NCI-H2196 treated with DMSO at 0.1 percent for 48 hours (cell line): ENCODE measurements around the gene METTL1.
A peak's percentile ranks its signal among the peaks of the same experiment; 100 is the strongest.

Experiments used
- DNase-seq: peaks from one replicate; lab custom pipeline; 2025; ENCODE audit not compliant: unreplicated experiment; lab: John Stamatoyannopoulos, UW

The METTL1 gene

DNA sequence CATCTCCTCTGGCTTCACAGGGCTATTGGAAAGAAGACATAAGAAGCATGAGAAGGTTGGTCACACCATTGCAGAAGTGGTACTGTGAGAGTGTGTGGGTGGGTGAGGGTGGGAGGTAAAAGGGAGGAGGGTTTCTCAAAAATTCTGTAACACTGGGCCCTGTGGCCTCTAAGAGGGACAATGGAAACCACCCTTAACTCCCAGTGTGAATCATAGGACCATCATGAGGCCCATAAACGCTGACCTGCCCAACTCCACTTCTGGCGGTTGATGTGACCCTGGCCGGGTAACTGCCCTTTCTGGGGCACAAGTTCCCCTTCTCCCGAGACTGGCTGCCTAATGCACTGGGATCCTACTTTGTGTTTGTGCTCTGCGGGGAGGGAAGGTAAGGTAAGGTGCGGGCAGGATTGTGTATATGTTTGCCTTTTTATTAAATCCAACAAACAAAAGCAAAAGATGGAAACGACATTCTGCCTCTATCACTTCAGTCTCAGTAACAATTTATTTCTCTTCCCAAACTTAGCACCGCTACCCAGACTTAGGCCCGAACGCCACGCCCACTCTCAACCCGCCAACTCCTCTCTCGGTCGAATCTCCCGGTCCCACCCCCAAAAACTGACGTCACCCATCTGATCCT lies 551 bp downstream of the METTL1 start:
- peak; percentile 80 for DNase-seq

DNA sequence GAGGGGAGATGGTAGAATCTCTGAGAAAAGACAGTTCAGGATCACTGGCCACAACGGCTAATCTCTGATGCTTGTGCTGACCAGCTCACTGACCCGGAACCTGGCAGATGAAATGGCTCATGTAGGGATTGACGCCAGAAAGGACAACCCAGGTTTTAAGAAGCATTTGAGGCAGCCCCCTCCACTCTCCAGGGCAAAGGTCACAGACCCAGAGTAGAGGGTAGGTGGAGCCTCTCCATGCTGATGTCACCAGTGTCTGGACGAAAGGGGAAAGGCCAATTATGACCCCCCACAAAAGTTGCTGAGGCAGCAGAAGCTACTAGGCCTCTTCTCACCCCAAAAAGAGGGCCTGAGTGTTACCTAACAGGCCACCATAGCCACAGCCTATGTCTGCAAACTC lies 1.2 kb downstream of the METTL1 start:
- no peak for DNase-seq

DNA sequence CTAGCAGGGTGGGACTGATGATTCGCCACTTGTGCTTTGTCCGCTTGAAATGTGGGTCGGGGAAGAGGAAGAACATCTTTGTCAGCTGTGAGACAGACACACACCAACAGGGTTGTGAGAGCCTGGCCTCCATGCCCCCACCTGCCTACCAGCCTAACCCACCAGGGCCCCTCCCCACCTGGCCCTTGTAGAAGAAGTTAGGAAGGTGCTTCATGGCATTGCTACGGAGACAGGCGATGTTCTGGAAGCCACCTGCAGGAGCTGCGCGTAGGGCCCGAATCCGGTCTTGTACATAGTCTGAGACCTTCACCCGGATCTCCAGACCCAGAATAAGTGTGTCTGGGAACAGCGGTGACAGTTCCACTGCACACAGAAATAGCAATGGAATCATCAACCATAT lies 2.3 kb downstream of the METTL1 start:
- no peak for DNase-seq

DNA sequence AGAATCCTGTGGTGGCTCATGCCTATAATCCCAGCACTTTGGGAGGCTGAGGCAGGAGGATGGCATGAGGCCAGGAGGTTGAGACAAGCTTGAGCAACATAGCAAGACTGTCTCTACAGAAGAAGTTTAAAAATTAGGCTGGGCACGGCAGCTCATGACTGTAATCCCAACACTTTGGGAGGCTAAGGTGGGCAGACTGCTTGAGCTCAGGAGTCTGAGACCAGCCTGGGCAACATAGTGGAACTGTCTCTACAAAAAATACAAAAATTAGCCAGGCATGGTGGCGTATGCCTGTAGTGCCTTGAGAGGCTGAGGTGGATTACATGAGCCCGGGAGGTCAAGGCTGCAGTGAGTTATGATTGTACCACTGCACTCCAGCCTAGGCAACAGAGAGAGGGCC lies 4.0 kb downstream of the METTL1 start:
- no peak for DNase-seq

GRCh38 chr12:57767305-57767698 lies 4.6 kb downstream of the METTL1 start:
- DNase-seq, result no peak

DNA sequence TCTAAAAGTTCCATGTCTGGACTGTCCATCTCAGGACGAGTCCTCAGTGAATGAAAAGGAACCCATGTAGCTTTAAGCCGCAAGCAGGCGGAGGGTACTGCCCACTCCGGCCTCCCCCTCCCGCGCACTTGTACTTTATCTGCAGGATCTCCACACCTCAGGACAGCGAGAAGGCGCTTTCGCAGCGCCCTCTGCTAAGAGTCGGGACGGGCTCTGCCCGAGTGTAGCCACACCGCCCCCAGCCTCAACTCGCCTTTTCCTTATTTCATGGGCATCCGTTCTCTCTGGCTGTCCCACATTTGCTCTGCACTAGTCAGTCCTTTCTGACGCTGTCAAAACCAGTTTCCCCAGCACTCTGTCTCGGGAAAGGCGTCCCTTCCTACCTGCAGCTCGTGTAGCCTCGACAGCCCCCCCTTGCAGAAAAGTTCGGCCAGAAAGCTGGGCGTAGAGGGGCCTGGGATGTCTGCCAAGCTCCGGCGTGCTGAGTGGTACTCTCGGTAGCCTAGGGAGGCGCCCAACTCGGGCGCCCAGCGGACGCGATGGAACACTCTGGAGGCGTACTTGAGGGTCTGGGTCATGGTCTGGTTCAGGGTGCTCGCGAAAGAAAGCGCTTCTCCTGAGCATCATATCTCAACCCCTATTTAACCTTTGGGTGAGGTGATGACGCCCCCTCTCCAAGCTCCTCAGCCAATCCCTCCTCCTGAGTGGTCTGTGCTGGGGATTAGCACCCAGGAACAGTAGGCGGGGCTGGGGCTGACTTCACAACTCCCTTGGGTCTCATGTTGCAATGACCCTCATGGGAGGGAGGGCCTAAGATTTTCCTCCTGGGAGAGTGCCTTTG lies 5.2 kb downstream of the METTL1 start, which contains the start of gene CYP27B1:
Gene CYP27B1 (minus strand): TSS at position 615 of the 841 bp plus-strand sequence. CDS start 37 bp downstream, at position 578.
- no peak for DNase-seq

GRCh38 chr12:57765698-57766463 lies 6.0 kb downstream of the METTL1 start:
- no peak for DNase-seq

DNA sequence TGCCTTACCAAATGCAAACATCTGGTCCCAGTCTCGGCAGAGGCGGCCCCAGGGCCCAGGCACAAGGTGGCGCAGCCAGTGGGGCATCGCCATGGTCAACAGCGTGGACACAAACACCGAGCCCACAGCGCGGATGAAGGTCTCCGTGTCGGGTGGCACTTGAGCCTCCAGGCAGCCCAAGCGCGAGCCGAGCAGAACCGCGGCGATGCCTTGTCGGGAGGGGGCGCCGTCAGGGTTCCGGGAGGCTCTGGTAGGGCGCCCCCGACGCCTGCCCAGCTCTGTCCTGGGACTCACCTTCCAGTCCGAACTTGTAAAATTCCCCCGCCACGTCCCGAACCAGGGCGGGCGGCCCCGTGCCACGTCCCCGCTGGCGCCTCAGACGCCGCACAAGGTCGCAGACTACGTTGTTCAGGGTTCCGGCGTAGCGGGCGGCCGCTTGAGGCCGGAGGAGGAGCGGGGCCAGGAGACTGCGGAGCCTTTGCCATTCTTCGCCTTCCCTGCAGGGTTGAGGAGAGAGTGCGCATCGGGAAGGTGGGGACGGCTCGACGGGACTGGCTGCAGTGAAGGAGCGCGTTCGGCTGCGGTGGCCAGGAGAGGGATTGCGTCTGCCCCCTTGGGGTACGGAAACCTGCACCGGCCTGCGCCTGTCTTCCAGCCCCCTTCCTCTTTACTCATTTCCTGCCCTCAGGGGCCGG lies 6.8 kb downstream of the METTL1 start:
- DNase-seq, result no peak

- DNase-seq, result no peak
These were observed 7.3 kb downstream of the METTL1 start for GRCh38 chr12:57764662-57765002.

- no peak for DNase-seq
These were observed 7.8 kb downstream of the METTL1 start for GRCh38 chr12:57763881-57764661.

- DNase-seq, result no peak
These were observed 9.4 kb downstream of the METTL1 start for GRCh38 chr12:57762463-57762862.

DNA sequence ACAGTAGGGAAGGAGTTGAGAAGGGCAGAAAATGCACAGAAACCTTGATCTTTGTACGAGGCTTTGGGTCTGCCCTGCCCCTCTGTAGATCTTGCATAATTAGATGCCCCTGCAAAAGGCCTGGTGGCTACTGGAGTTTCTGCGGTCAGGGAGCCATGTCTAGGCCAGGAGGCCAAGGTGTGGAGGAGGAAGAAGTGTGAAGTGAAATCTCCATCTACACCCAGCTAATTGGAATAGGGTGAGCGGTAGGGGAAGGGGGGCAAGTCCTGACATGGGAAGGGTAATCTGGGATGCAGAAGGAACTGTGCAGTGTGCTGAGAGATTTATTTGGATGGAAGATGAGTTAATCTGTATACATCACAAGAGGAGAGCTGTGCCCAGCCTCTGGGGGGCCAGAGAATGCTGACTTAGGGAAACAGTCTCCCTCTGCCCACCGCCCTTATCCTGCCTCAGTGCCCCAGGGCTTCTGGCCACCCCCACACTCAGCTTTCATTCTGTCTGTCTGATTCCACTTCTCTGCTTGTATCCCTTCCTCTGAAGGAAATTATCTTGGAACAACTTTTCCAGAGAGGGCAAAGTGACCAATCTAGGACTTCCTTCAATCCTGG lies 10.4 kb downstream of the METTL1 start:
- DNase-seq, result no peak

GRCh38 chr12:57760347-57760982 lies 11.4 kb downstream of the METTL1 start:
- DNase-seq, result no peak

- DNase-seq, result peak; percentile 40
These were observed 12.4 kb downstream of the METTL1 start for GRCh38 chr12:57759360-57759980.

DNA sequence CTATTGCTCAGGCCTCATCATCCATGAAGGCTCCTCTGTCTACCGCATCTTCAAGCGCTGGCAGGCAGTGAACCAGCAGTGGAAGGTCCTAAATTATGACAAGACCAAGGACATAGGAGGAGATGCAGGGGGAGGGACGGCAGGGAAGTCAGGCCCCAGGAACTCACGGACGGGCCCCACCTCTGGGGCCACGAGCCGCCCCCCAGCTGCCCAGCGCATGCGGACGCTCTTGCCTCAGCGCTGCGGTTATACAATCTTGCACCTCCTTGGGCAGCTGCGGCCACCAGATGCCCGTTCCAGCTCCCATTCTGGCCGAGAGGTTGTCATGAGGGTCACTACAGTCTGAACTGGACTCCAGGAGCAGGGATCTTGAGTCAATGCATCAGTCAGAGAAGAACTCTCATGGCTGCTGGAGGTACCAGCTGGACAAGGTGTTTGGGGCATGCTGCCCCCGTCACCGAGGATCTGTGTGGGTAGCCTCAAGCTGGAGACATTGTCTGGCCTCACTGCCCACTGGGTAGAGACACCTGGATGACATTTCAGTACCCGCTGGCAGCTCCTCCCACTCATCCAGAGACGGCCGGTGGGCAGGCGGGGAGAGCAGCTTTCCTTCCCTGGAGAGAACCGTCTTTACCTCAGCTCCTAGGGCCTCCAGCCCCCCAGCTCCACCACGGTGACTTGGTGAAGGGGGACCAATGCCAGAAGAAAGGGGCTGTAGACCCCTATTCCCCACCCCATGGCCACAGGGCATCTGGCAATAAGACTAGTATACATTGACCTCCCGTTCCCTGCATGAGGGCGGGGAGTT lies 13.1 kb downstream of the METTL1 start:
- no peak for DNase-seq

- no peak for DNase-seq
These were observed 14.1 kb downstream of the METTL1 start for GRCh38 chr12:57757771-57758170.

GRCh38 chr12:57756406-57757341 lies 15.2 kb downstream of the METTL1 start:
- no peak for DNase-seq
